ENCODE results near the gene SHROOM1.

The SHROOM1 gene

GRCh38 chr5:132824426-132824825, 6.0 kb downstream of the SHROOM1 start:
- no peak for DNase-seq (ENCODE audit: low read depth in 2 of 2)

DNA sequence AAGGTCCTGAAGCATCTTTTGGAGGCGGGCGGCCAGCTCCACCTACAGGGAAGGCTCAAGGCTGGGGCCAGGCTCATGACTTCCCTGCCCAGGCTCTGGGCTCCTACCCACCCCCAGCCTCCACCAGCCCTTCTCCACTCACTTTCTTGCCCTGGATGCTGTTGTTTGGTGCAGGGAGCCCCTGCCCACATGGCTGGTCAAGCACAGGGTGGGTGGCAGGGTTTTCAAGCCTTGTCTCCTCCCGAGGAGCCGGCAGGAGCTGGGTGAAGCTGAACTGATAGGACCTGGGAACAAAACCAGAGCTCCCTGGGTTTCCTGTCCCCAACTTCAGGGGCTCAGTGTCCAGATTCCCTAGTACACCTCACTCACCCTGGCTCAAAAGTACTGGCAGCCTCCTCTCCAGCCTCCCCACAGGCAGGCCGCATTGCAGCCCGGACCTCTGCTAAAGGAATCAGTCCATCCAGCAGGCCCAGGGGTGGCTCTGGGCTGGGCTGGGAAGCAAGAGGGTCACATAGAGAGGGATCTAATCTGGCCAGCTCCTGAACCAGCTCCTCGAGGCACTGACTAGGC, 6.9 kb downstream of the SHROOM1 start:
- DNase-seq (ENCODE audit: low read depth in 2 of 2) = no peak

- no peak for DNase-seq (ENCODE audit: low read depth in 2 of 2)
Measured at GRCh38 chr5:132822650-132823480, 7.6 kb downstream of the SHROOM1 start.

GRCh38 chr5:132821791-132822190, 8.7 kb downstream of the SHROOM1 start:
- no peak for DNase-seq (ENCODE audit: low read depth in 2 of 2)

GRCh38 chr5:132821350-132821749, 9.1 kb downstream of the SHROOM1 start:
- no peak for DNase-seq (ENCODE audit: low read depth in 2 of 2)

- DNase-seq (ENCODE audit: low read depth in 2 of 2) = peak; percentile 84 to 85
Measured at GRCh38 chr5:132820162-132820754, 10.2 kb downstream of the SHROOM1 start.

DNA sequence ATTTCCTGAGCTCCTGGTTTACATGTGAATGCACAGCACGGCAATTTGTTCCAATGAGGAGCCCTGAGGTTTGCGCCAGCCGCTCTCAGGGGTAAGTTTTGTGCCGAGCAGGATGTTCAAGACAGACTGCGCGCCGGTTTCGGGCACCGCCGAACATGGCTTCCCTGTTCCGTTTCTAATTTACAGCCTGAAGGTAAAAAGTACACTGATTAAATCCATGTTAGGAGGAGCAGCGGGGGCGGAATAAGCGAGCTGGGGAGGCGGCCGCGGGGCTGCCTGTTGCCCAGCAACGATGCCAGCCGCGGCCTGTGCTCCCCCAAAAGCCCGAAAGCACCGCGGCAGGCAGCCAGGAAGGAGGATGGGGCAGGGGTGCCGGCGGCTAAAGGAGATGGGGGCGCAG, 11.0 kb downstream of the SHROOM1 start:
- DNase-seq (ENCODE audit: low read depth in 2 of 2) = no peak

DNA sequence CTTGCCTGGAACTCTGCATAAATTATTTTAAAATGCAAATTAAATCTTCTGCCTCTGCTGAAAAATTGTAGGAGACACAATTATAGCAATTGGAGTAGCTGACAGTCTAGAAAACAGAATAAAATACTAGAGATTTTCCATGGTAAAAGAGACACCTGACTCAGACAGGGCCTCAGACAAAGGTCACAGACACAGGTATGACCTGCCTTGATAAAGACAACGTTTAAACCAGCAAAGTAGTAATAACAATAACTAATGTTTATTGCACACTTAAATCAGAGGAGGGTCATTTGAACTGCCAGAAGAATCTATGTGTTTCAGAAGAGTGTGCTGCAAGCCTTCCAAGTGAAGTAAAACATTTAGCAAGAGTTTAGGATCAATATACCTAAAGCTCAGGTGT, 13.4 kb downstream of the SHROOM1 start:
- DNase-seq (ENCODE audit: low read depth in 2 of 2) = no peak

- no peak for DNase-seq (ENCODE audit: low read depth in 2 of 2)
Measured at GRCh38 chr5:132816554-132816953, 13.9 kb downstream of the SHROOM1 start.

GRCh38 chr5:132816083-132816482, 14.4 kb downstream of the SHROOM1 start:
- no peak for DNase-seq (ENCODE audit: low read depth in 2 of 2)

- no peak for DNase-seq (ENCODE audit: low read depth in 2 of 2)
Measured at GRCh38 chr5:132815454-132815853, 15.0 kb downstream of the SHROOM1 start.

DNA sequence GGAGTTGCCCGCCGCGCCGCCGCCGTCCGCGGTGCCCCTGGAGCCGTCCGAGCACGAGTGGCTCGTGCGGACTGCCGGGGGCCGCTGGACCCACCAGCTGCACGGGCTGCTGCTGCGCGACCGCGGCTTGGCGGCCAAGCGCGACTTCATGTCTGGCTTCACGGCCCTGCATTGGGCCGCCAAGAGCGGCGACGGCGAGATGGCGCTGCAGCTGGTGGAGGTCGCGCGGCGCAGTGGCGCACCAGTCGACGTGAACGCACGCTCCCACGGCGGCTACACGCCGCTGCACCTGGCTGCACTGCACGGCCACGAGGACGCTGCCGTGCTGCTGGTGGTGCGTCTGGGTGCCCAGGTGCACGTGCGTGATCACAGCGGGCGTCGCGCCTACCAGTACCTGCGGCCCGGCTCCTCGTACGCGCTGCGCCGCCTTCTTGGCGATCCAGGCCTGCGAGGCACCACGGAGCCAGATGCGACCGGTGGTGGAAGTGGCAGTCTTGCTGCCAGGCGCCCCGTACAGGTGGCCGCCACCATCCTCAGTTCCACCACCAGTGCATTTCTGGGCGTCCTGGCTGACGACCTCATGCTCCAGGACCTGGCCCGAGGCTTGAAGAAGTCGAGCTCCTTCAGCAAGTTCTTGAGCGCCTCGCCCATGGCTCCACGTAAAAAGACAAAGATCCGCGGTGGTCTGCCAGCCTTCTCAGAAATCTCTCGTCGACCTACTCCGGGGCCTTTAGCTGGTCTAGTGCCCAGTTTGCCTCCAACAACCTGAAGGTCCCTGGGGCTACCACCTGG, 15.7 kb downstream of the SHROOM1 start:
- no peak for DNase-seq (ENCODE audit: low read depth in 2 of 2)

DNA sequence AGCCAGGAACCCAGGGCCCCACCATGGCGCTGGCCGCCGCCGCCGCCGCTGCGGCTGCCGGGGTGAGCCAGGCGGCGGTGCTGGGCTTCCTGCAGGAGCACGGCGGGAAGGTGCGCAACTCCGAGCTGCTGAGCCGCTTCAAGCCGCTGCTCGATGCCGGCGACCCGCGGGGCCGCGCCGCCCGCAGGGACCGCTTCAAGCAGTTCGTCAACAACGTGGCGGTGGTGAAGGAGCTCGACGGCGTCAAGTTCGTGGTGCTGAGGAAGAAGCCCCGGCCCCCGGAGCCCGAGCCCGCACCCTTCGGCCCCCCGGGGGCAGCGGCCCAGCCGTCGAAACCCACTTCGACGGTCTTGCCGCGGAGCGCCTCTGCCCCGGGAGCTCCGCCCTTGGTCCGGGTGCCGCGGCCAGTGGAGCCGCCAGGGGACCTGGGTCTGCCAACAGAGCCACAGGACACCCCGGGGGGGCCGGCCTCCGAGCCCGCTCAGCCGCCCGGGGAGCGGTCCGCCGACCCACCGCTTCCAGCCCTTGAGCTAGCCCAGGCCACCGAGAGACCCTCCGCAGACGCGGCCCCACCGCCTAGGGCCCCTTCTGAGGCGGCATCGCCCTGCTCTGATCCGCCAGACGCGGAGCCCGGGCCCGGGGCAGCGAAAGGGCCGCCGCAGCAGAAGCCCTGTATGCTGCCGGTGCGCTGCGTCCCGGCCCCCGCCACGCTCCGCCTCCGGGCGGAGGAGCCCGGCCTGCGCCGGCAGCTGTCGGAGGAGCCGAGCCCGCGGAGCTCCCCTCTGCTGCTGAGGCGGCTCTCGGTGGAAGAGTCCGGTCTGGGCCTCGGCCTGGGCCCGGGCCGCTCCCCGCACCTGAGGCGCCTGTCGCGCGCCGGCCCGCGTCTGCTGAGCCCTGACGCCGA, 16.6 kb downstream of the SHROOM1 start:
- peak in 1 of 2 donors; percentile 20 for DNase-seq (ENCODE audit: low read depth in 2 of 2)

- DNase-seq (ENCODE audit: low read depth in 2 of 2) = peak in 1 of 2 donors; percentile 25
Measured at GRCh38 chr5:132812781-132813598, 17.5 kb downstream of the SHROOM1 start, which contains the start of gene SOWAHA. TSS of gene SOWAHA (plus strand) at chr5:132813302. CDS start at chr5:132813622, 320 bp downstream.

DNA sequence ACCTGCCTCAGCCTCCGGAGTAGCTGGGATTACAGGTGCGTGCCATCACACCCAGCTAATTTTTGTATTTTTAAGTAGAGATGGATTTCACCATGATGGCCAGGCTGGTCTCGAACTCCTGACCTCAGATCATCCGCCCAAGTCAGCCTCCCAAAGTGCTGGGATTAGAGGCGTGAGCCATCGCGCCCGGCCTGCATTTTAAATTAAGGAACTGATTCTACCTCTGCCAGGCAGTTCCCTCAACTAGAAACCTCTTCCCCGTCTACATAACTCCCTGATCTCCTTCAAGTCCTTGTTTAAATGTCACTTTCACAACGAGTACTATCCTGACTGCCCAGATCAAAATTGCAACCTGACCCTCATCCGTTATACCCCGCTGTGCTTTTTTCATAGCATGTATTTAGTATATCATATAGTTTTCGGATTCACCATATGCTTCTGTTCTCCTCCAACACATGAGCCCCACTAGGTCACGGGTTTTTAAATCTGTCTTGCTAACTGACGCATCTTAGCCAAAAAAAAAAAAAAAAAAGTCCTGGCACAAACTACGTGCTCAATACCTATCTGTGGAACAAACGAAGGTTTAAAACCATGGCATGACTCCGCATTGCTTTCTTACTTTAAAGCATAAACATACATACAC, 18.2 kb downstream of the SHROOM1 start:
- no peak for DNase-seq (ENCODE audit: low read depth in 2 of 2)

DNA sequence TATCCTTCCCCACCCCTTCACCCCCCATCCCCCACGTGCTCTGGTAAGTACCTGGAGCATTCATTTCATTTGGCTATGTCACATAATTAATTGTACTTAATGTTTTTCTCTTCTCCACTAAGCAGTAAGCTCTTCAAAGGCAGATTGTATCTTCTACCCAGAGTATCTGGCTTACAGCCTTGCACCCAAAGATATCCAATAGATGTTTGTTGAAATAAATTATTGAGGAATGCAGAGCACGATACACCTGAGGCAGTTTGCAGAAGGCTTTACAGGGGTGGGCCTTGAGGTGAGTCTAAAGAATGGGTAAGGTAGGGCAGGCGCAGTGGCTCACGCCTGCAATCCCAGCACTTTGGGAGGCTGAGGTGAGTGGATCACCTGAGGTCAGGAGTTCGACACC, 19.8 kb downstream of the SHROOM1 start:
- DNase-seq (ENCODE audit: low read depth in 2 of 2) = no peak

GRCh38 chr5:132808866-132809265, 21.6 kb downstream of the SHROOM1 start:
- DNase-seq (ENCODE audit: low read depth in 2 of 2) = no peak

DNA sequence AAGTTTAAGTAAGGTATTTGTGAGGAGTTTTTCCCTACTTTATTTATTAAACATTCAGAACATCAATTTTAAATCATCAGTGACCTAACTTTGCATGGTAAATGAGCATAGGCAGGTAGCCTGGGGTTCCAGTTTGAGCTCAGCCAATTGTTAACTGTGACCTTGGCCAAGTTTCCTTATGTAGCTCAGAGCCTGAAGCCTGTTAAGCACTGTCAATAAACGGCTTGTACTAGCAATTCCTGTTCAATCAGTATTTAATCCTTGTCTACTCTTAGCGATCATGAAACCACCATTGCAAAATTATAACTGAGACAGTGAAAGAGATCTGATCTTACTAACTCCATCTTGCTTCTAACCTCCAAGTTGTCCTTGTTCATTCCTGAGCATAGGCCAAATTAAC, 22.0 kb downstream of the SHROOM1 start:
- no peak for DNase-seq (ENCODE audit: low read depth in 2 of 2)

- DNase-seq (ENCODE audit: low read depth in 2 of 2) = no peak
Measured at GRCh38 chr5:132807163-132807838, 23.1 kb downstream of the SHROOM1 start.

Measured in stimulated activated CD4-positive, alpha-beta T cell treated with anti-CD3 and anti-CD28 coated beads, Interleukin-1b, Interleukin-23, amount 100 ng/mL, for 4 hours (primary cell).